Body of pancreas (tissue), 4 donors: ENCODE measurements around the gene ADGRL1.

Experiments used
- CTCF ChIP-seq, 7 experiments: fragments of 450-650 bp in 4 of 7; fragments of 200-600 bp in 3 of 7; sonication (generic) in 3 of 7; IDR thresholded peaks; one replicate each; pipeline ENCODE4 v1.5.1; 2016 to 2019; ENCODE audit warnings: antibody characterized with exemption in 7 of 7
- POLR2A ChIP-seq, 3 donors: fragments of 450-650 bp; IDR thresholded peaks; one replicate each; pipeline ENCODE4 v1.6.1; 2016; ENCODE audit warnings: antibody characterized with exemption in 3 of 3, mild to moderate bottlenecking in 2 of 3

DNA sequence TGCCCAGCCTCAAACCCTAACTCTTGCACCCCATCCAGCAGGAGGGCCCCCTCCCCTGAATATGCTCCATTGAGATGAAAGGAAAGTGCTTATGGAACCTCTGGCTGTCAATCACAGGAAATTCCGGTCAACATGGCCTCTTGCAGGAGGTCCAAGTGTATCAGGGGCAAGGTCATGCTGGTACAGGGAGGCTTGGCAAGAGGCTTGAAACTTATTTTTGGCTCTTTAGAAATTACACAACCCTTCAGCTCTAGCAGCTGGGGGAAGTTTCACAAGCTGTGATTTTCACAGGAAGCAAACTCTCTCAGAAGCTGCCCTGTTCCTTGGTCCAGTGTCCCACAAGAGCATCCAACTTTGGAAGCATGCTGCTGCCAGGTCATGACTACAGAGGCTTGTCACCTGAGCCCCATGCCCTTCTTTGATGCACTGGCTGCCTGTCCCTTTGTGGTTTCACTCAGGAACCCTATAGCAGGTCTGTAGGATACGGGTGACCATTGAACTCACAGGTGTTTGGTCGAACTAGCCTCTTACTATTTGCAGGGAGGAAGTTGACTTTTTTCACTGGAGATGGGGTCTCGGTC is 78.0 kb downstream of the ADGRL1 start:
- TF ChIP-seq CTCF (IDR thresholded peaks at IDR 0.05) = no peak
- TF ChIP-seq POLR2A (IDR thresholded peaks at IDR 0.05) = no peak
